Duodenal mucosa (tissue), 2 donors: ENCODE measurements around the gene LTO1.
"Not testable (repeated sequence)": the region's sequence is repeated elsewhere in the genome, so short reads cannot be mapped to it uniquely, and the experiment has no call there.

Experiments
- H3K27ac ChIP-seq: one replicate; pipeline ENCODE4 v1.7.0; 2013; ENCODE audit warnings: low read depth, low read length
- H3K27me3 ChIP-seq, 2 donors: one replicate each; pipeline ENCODE4 v1.7.0; 2013; ENCODE audit warnings: low read length in 2 of 2, control low read depth in 1 of 2; ENCODE audit not compliant: insufficient read depth in 2 of 2, control insufficient read depth in 1 of 2
- H3K36me3 ChIP-seq, 2 donors: one replicate each; pipeline ENCODE4 v1.7.0; 2013; ENCODE audit warnings: low read length in 2 of 2, control low read depth in 1 of 2; ENCODE audit not compliant: insufficient read depth in 2 of 2, control insufficient read depth in 1 of 2
- H3K4me1 ChIP-seq, 2 donors: one replicate each; pipeline ENCODE4 v1.7.0; 2013; ENCODE audit warnings: low read length in 2 of 2, control low read depth in 1 of 2; ENCODE audit not compliant: insufficient read depth in 2 of 2, control insufficient read depth in 1 of 2
- H3K4me3 ChIP-seq, 2 donors: one replicate each; pipeline ENCODE4 v1.7.0; 2013; ENCODE audit warnings: low read length in 2 of 2, low read depth in 1 of 2
- H3K9ac ChIP-seq, 2 donors: one replicate each; pipeline ENCODE4 v1.7.0; 2013; ENCODE audit warnings: low read length in 2 of 2, low read depth in 1 of 2
- H3K9me3 ChIP-seq, 2 donors: one replicate each; pipeline ENCODE4 v1.7.0; 2013; ENCODE audit warnings: low read length in 2 of 2, control low read depth in 1 of 2; ENCODE audit not compliant: control insufficient read depth in 1 of 2

The LTO1 gene

DNA sequence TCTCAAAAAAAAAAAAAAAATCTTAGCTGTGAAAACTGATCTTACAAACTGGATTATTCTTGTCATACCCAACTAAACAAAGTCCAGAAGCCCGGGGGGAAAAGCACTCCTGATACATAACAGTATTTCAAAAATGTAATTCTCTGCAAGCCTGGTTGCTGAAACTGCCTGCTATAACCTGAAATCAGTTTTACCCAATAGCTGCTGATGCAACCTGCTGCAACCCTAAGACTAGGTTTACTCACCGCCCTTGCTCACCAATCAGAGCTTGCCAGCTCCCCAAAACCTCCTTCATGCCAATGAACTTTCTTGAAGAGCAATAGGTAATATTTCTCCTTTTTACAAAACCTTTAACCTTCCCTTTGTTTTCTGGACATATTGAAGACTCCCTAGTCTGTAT, 16.3 kb upstream of the LTO1 start:
- Histone ChIP-seq H3K27me3 (peaks cover 0 to 14% of the 10 kb centered on the region in 2 donors), H3K9me3 (no peaks in the 10 kb centered on the region), H3K4me3 (no peak overlapping the region), H3K27ac (no peak overlapping the region), H3K9ac (no peak overlapping the region), H3K4me1 (no peaks in the 10 kb centered on the region), H3K36me3 (no peaks in the 10 kb centered on the region)

DNA sequence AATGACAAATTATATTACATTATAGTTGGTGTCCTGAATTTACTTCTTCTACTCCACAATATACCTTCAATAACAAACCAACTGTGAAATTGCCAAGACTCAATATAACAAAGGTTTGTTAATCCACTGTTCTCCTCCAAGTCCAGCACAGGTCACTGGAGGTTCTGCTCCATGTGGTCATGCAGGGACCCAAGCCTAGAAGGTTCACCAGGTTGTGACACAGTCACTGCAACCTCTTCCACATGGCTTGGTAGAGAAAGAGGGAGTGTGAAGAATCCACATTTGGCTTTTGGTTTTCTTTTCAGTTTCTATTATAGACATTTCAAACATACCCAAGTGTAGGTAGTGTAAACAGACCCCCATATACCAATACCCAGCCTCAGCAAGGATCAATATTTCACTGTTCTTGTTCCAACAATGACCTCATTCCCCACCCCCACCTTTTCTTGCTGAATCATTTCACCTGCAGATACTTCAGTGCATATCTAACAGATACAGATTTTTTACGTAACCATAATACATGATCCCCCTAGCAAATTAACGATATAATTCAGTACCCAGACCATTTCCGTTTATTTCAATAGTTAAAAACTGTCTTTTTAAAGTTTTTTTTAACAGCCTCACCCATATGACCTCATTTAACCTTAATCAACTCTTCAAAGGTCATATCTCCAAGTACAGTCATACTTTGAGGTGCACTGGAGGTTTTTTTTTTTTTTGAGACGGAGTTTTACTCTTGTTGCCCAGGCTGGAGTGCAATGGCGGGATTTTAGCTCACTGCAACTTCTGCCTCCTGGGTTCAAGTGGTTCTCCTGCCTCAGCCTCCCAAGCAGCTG, 14.5 kb upstream of the LTO1 start:
- Histone ChIP-seq H3K4me1 (no peaks in the 10 kb centered on the region), H3K9me3 (no peaks in the 10 kb centered on the region), H3K9ac (no peak overlapping the region), H3K4me3 (no peak overlapping the region), H3K27me3 (peaks cover 0 to 9% of the 10 kb centered on the region in 2 donors), H3K27ac (no peak overlapping the region), H3K36me3 (no peaks in the 10 kb centered on the region)

DNA sequence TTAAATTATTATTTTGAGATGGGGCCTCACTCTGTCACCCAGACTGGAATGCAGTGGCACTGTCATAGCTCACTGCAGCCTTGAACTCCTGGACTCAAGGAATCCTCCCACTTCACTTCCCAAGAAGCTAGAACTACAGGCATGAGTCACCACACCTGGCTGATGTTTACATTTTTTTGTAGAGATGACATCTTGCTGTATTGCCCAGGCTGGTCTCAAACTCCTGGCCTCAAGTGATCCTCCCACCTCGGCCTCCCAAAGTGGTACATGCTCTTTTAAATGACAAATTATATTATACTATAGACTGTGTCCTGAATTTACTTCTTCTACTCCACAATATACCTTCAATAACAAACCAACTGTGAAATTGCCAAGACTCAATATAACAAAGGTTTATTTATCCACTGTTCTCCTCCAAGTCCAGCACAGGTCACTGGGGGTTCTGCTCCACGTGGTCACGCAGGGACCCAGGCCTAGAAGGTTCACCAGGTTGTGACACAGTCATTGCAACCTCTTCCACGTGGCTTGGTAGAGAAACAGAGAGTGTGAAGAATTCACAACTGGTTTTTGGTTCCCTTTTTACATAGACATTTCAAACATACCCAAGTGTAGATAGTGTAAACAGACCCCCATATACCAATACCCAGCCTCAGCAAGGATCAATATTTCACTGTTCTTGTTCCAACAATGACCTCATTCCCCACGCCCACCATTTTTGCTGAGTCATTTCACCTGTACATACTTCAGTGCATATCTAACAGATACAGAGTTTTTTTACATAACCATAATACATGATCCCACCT, 13.0 kb upstream of the LTO1 start:
- not testable (repeated sequence) for H3K9me3 ChIP-seq, H3K4me1 ChIP-seq, H3K4me3 ChIP-seq, H3K9ac ChIP-seq, H3K27ac ChIP-seq, H3K27me3 ChIP-seq, H3K36me3 ChIP-seq

DNA sequence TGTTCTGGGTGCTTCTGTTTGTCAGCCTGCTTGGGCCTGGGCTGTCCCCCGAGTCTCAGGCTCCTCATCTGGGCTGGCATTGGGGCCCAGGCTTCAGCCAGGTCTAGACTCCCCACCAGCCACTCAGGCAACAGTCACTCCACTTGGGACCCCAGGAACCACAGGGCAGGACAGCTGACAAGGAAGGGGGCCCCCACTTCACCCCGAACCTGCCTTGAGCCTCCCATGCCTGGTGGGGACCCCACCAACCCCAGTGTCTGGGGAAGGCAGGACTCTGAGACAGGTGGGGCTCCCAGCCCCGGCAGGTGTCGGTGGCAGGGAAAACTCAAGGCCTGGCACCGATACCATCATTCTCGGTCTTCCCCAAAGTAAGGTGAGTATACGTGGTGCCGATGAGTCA, 11.7 kb upstream of the LTO1 start:
- Histone ChIP-seq H3K9me3 (no peaks in the 10 kb centered on the region), H3K27ac (no peak overlapping the region), H3K4me3 (no peak overlapping the region), H3K36me3 (no peaks in the 10 kb centered on the region), H3K4me1 (no peaks in the 10 kb centered on the region), H3K9ac (no peak overlapping the region), H3K27me3 (no peaks in the 10 kb centered on the region)

DNA sequence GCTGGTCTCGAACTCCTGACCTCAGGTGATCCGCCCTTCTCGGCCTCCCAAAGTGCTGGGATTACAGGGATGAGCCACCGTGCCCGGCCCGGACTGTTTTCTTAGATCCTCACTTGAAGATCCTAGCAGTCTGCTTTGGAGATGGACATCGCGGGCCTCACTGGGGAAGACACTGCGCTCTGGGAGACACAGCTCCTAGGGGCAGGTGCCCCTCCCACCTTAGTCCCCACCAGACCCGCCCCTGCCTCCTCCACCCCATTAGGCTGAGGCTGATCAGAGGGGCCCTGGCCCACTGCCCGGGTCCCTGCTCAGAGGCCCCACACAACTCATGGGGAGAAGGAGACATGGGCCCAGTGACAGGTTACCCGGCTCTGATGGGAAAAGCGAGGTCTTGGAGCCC, 11.3 kb upstream of the LTO1 start:
- no peak overlapping the region for H3K4me3 ChIP-seq
- H3K9me3 ChIP-seq, result no peaks in the 10 kb centered on the region
- no peaks in the 10 kb centered on the region for H3K4me1 ChIP-seq
- no peaks in the 10 kb centered on the region for H3K27me3 ChIP-seq
- no peak overlapping the region for H3K27ac ChIP-seq
- H3K9ac ChIP-seq, result no peak overlapping the region
- no peaks in the 10 kb centered on the region for H3K36me3 ChIP-seq

DNA sequence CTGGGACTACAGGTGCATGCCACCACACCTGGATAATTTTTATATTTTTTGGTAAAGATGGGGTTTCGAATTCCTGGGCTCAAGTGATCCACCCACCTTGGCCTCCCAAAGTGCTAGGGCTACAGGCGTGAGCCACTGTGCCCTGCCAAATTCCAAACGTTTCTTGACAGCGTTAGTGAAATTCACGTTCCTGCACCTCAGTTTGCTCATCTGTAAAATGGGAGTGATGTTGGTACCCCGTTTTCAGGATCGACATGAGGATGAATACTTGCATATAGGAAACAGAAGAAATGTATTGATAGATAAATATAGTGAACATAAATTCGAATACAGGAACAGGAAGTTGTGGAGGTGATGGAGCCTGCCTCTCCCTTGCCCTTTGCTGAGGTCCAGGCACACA, 10.2 kb upstream of the LTO1 start:
- no peaks in the 10 kb centered on the region for H3K9me3 ChIP-seq
- H3K27ac ChIP-seq, result no peak overlapping the region
- no peaks in the 10 kb centered on the region for H3K27me3 ChIP-seq
- no peaks in the 10 kb centered on the region for H3K36me3 ChIP-seq
- peak overlapping the region in 1 of 2 donors; percentile 8 for H3K9ac ChIP-seq
- no peaks in the 10 kb centered on the region for H3K4me1 ChIP-seq
- H3K4me3 ChIP-seq, result peak overlapping the region in 1 of 2 donors; percentile 37

DNA sequence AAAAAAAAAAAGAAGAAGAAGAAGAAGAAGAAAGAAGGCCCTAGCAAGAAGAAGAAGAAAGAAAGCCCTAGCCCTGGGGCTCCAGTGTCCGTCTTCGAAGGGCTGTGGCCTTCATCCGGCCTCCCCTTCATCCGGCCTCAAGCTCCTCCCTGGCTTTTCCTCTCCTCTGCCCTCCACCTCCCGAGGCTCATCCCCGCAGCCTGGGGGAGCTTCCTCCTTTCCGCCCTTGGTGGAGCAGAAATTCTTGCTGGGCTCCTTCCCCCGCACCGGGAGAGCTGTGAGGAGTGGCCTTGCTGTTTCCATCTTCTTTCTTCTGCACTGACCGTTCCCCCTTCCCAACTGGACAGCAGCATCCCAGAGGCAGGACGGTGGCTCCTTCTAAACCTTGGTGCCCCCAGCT, 9.5 kb upstream of the LTO1 start:
- Histone ChIP-seq H3K9ac (no peak overlapping the region), H3K27me3 (no peaks in the 10 kb centered on the region), H3K27ac (no peak overlapping the region), H3K4me1 (no peaks in the 10 kb centered on the region), H3K4me3 (no peak overlapping the region), H3K36me3 (no peaks in the 10 kb centered on the region), H3K9me3 (no peaks in the 10 kb centered on the region)

DNA sequence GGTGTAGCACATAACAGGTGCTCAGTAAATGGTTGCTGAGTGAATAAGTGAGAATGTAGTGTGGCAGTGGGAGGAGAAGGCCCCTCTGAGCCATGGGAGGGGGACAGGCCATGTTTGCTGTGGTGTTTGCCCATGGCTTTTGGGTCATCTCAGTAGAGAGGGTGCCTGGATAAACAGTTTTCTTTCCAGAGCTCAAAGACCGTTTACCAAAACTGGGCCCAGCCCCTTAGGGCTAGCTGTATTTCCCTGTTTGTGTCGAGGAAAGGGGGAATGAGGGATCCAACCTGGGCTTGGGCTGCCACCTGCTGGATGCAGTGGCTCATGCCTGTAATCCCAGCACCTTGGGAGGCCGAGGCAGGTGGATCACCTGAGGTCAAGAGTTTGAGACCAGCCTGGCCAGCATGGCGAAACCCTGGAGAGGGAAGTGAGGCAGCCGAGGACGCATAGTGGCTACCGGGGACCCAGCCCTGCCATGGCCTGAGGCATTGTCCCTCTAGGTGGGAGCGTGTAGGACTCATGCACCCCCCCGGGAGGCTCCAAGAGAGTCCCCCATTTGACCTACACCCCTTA, 8.7 kb upstream of the LTO1 start:
- no peak overlapping the region for H3K27ac ChIP-seq
- H3K4me1 ChIP-seq, result no peaks in the 10 kb centered on the region
- no peaks in the 10 kb centered on the region for H3K36me3 ChIP-seq
- no peaks in the 10 kb centered on the region for H3K27me3 ChIP-seq
- no peaks in the 10 kb centered on the region for H3K9me3 ChIP-seq
- H3K4me3 ChIP-seq, result no peak overlapping the region
- no peak overlapping the region for H3K9ac ChIP-seq

DNA sequence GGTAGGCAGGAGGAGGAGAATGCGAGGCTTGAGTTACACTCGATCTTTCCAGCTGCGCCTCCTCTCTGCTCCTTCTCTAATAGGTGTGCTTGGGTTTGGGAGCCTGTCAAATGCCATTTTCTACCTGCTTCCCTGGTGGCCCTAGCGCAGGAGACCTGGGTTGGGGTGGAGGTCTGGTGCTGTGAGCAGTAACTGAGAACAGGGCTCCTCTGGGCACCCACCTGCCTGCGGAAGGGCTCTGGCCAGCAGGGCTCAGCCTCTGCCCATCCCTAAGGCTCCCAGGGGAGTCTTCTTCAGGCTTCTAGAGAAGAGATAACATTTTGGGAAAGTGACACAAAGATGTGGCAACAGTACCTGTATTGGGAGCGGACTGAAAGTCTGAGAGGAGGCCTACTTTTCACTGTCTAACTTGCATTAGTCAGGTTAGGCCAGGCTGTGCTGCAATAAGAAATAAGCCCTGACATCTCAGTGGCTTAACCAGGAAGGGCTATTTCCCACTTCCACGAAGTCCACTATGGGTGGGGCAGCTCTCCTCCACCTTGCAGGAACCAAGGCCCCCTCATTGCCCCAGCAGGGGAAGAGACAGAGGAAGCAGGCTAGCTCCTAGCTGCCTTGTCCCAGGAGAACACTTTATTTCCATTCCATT, 7.7 kb upstream of the LTO1 start:
- H3K27me3 ChIP-seq, result no peaks in the 10 kb centered on the region
- no peaks in the 10 kb centered on the region for H3K9me3 ChIP-seq
- no peaks in the 10 kb centered on the region for H3K36me3 ChIP-seq
- no peaks in the 10 kb centered on the region for H3K4me1 ChIP-seq
- no peak overlapping the region for H3K27ac ChIP-seq
- H3K9ac ChIP-seq, result no peak overlapping the region
- H3K4me3 ChIP-seq, result no peak overlapping the region

DNA sequence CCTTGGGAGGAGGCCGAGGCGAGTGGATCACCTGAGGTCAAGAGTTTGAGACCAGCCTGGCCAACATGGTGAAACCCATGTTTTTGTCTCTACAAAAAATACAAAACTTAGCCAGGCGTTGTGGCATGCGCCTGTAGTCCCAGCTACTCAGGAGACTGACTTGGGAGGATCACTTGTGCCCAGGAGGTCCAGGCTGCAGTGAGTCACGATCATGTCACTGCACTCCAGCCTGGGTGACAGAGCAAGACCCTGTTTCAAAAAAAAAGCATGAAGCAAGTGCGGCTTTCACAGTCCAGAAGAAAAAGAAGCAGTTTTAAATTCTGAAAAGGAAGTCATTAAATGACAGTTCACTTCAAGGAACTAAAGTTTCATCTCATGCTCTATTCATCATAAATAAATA, 7.1 kb upstream of the LTO1 start:
- no peaks in the 10 kb centered on the region for H3K27me3 ChIP-seq
- H3K27ac ChIP-seq, result no peak overlapping the region
- no peaks in the 10 kb centered on the region for H3K36me3 ChIP-seq

More for the DNA sequence above, 7.1 kb upstream of the LTO1 start:
- H3K4me3 ChIP-seq, result no peak overlapping the region
- H3K9me3 ChIP-seq, result no peaks in the 10 kb centered on the region
- H3K9ac ChIP-seq, result no peak overlapping the region
- no peaks in the 10 kb centered on the region for H3K4me1 ChIP-seq
